RWPE2 (cell line): ENCODE measurements around the gene MRPL40.

ENCODE experiments used
- ATAC-seq: fragments of 200-7000 bp; cut with Tn5 transposase; 3 replicates; pipeline ENCODE4 v1.9.1; 2021; ENCODE audit warnings: low read depth
- DNase-seq: peaks from one replicate; pipeline ENCODE4 v3.0.0-alpha.2; 2020; ENCODE audit warnings: low spot score
- H3K27ac ChIP-seq: fragments of 450-650 bp; 2 replicates; pipeline ENCODE4 v1.5.1; 2017; ENCODE audit warnings: mild to moderate bottlenecking; ENCODE audit not compliant: poor library complexity, severe bottlenecking
- H3K27me3 ChIP-seq: fragments of 250-450 bp; sonication (Bioruptor Pico); 2 replicates; pipeline ENCODE4 v1.5.1; 2021; ENCODE audit warnings: mild to moderate bottlenecking, moderate library complexity; ENCODE audit not compliant: insufficient read depth, poor library complexity, severe bottlenecking
- H3K36me3 ChIP-seq: fragments of 250-450 bp; sonication (Bioruptor Pico); 2 replicates; pipeline ENCODE4 v1.5.1; 2020; ENCODE audit warnings: low read depth, mild to moderate bottlenecking, moderate library complexity
- H3K4me1 ChIP-seq: fragments of 250-450 bp; sonication (Bioruptor Pico); 2 replicates; pipeline ENCODE4 v1.5.1; 2021; ENCODE audit warnings: mild to moderate bottlenecking, moderate library complexity; ENCODE audit not compliant: insufficient read depth, poor library complexity, severe bottlenecking
- H3K4me3 ChIP-seq: fragments of 250-450 bp; sonication (Bioruptor Pico); 2 replicates; pipeline ENCODE4 v1.5.1; 2021; ENCODE audit warnings: mild to moderate bottlenecking, moderate library complexity; ENCODE audit not compliant: severe bottlenecking
- H3K9me3 ChIP-seq: fragments of 250-450 bp; sonication (Bioruptor Pico); 2 replicates; pipeline ENCODE4 v1.5.1; 2021; ENCODE audit warnings: mild to moderate bottlenecking, moderate library complexity; ENCODE audit not compliant: severe bottlenecking
- TF ChIP-seq, protein P1 (sequence below): fragments of 450-650 bp; IDR thresholded peaks from one replicate; pipeline ENCODE4 v1.5.1; 2017; ENCODE audit warnings: mild to moderate bottlenecking, moderate library complexity; ENCODE audit not compliant: poor library complexity, severe bottlenecking

MRPL40 gene

DNA sequence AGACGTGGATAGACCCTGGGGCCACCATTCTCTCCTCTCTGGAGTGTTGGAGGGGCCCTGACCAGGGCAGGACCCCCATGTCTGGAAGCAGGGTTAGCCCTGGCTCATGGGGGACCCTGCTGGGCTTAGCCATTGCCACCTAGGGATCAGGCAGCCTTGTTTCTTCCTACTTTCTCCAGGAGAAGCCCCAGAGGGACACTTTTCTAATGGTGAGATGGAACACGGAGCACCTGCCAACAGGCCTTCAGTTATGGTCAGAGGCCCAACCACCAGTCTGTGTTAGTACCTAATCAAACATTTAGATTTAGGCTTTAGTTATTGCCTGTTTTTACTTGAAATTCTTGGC is 17.1 kb downstream of the MRPL40 start:
- ATAC-seq (no peak), DNase-seq (no peak)
- TF ChIP-seq, protein P1, sequence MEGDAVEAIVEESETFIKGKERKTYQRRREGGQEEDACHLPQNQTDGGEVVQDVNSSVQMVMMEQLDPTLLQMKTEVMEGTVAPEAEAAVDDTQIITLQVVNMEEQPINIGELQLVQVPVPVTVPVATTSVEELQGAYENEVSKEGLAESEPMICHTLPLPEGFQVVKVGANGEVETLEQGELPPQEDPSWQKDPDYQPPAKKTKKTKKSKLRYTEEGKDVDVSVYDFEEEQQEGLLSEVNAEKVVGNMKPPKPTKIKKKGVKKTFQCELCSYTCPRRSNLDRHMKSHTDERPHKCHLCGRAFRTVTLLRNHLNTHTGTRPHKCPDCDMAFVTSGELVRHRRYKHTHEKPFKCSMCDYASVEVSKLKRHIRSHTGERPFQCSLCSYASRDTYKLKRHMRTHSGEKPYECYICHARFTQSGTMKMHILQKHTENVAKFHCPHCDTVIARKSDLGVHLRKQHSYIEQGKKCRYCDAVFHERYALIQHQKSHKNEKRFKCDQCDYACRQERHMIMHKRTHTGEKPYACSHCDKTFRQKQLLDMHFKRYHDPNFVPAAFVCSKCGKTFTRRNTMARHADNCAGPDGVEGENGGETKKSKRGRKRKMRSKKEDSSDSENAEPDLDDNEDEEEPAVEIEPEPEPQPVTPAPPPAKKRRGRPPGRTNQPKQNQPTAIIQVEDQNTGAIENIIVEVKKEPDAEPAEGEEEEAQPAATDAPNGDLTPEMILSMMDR: no peak
- Histone ChIP-seq H3K9me3 (no peaks in the 10 kb centered on the region), H3K4me3 (no peak overlapping the region), H3K36me3 (peaks cover 59% of the 10 kb centered on the region), H3K27me3 (no peaks in the 10 kb centered on the region), H3K27ac (no peak overlapping the region), H3K4me1 (no peaks in the 10 kb centered on the region)

DNA sequence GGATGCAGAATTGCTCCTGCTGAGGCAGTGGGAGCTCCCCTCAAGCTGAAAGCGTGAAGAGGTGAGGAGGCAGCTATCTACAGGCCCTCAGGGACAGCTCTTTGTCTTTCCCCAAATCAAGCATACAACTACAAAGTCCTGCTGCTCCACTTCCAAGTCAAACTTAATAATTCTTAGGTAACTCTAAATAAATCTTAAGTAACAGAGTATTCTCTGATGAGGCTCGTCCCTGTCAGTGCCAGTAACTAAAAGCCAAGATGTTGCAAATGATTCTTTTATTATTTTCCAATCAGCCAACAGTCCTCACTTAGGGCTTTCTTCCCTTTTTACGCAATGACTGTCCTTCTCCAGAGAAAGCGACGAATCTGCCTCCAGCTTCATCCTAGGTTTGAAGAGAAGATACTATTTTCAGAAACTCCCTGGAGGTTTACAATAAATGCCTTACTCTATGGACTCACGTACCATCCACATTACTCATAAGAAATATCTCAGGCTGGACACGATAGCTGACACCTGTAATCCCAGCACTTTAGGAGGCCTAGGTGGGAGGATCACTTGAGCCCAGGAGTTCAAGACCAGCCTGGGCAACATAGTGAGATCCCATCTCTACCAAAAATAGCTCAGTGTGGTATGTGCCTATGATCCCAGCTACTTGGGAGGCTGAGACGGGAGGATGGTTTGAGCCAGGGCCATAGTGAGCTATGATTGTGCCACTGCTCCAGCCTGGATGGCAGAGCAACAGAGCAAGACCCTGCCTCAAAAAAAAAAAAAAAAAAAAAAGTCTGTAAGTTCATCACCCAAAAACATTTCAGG is 18.2 kb downstream of the MRPL40 start:
- Histone ChIP-seq H3K36me3 (peaks cover 63% of the 10 kb centered on the region), H3K9me3 (no peaks in the 10 kb centered on the region), H3K4me3 (no peak overlapping the region), H3K27me3 (no peaks in the 10 kb centered on the region), H3K4me1 (peaks cover 4% of the 10 kb centered on the region), H3K27ac (no peak overlapping the region)
- ATAC-seq (no peak), DNase-seq (no peak)
- TF ChIP-seq, protein P1: no peak

GRCh38 chr22:19451570-19451969 is 19.2 kb downstream of the MRPL40 start:
- Histone ChIP-seq H3K4me1 (peaks cover 10% of the 10 kb centered on the region), H3K9me3 (no peaks in the 10 kb centered on the region), H3K27me3 (no peaks in the 10 kb centered on the region), H3K4me3 (no peak overlapping the region), H3K27ac (no peak overlapping the region), H3K36me3 (peaks cover 63% of the 10 kb centered on the region)
- TF ChIP-seq, protein P1: no peak
- ATAC-seq (no peak), DNase-seq (no peak)

DNA sequence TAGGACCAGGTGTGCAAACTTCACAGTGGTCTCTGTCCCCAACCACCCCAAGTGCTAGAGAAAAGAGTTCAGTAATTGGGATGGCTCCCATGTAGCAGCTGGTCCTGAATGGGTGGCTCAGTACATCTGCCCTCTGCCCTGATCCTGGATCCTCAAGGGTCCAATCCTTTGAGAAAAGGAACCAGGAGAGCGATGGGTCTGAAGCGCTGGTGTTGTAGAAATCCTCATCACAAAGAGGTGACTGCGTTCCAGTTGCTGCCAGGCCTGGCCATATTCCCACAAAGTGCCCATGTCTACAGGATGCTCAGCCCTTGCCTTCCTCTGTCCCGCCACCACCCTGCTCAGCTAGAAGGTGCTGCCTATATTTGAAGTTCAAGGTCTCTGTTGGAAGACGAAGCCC is 21.4 kb downstream of the MRPL40 start:
- H3K4me3 ChIP-seq: no peak overlapping the region
- TF ChIP-seq, protein P1: no peak
- DNase-seq (no peak), ATAC-seq (no peak)
- peaks cover 69% of the 10 kb centered on the region for H3K36me3 ChIP-seq
- H3K27ac ChIP-seq: no peak overlapping the region
- H3K4me1 ChIP-seq: peaks cover 10% of the 10 kb centered on the region
- H3K27me3 ChIP-seq: no peaks in the 10 kb centered on the region
- H3K9me3 ChIP-seq: no peaks in the 10 kb centered on the region

DNA sequence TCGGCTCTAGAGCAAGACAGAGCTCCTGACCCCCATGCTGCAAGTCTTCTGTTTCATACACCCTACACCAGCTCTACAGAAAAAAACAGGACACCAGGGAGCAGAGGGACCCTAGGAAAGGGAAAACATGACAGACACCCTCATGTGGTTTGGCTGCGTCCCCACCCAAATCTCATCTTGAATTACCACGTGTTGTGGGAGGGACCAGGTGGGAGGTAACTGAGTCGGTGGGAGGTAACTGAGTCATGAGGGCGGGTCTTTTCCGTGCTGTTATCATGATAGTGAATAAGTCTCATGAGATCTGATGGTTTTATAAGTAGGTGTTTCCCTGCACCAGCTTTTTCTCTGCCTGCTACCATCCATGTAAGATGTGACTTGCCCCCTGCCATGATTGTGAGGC is 21.8 kb downstream of the MRPL40 start:
- peaks cover 73% of the 10 kb centered on the region for H3K36me3 ChIP-seq

More for the DNA sequence above, 21.8 kb downstream of the MRPL40 start:
- ATAC-seq (no peak), DNase-seq (no peak)
- Histone ChIP-seq H3K27ac (no peak overlapping the region), H3K9me3 (no peaks in the 10 kb centered on the region), H3K4me1 (peaks cover 10% of the 10 kb centered on the region), H3K27me3 (no peaks in the 10 kb centered on the region), H3K4me3 (no peak overlapping the region)
- TF ChIP-seq, protein P1: no peak
